ENCODE results near the gene STXBP1. TPM values are rescaled to one million over a fixed set of nuclear protein-coding genes. Genes with fewer than 3 reads are reported as not detected.

Gene STXBP1
- total and polyA plus RNA-seq, 2 of the 13 experiments (the other 11 are each of a cell fraction or from before 2014, with no cell fraction given): 2.9 TPM

DNA sequence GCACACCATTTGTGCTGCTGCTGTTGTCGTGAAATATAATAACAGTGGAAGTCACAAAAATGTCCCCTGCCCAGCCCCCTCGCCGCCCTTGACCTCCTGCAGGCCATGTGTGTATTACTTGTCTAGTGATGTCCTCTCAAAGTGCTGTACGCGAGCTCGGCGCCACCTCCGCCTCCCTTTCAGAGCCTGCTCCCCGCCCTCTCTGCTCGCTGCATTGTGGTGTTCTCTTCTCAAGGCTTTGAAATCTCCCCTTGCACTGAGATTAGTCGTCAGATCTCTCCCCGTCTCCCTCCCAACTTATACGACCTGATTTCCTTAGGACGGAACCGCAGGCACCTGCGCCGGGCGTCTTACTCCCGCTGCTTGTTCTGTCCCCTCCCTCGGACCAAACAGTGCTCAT is 80.0 kb downstream of the STXBP1 start:
- H3K4me3 ChIP-seq (replicated peaks in 1 of 3; ENCODE audit: insufficient read depth in 1 of 3, low read depth in 2 of 3, low read length in 3 of 3): no peak overlapping the region
- DNase-seq (ENCODE audit: low spot score): no peak
- H3K9me3 ChIP-seq (ENCODE audit: low read length): no peaks in the 10 kb centered on the region
- no peaks in the 10 kb centered on the region for H3K79me2 ChIP-seq (ENCODE audit: insufficient read depth, low read length)
- peaks cover 4% of the 10 kb centered on the region for H3K4me1 ChIP-seq (ENCODE audit: insufficient read depth, low read length)
- no TSS peak for BruUV-seq (replicated peaks)
- no peak overlapping the region for H3K4me2 ChIP-seq (ENCODE audit: low read depth, low read length)
- no peak overlapping the region for H3K27ac ChIP-seq (ENCODE audit: extremely low read length, insufficient read depth, low read length)
- FAIRE-seq: no peak
- no peak for ATAC-seq
- no peaks in the 10 kb centered on the region for H4K20me1 ChIP-seq (ENCODE audit: insufficient read depth, low read length)
- ChIA-PET CTCF (ENCODE audit: low intra/inter-chr PET ratio, low total read pairs) (no interaction called here), POLR2A (no interaction called here)
- no peaks in the 10 kb centered on the region for H3K36me3 ChIP-seq (replicated peaks in 1 of 2; ENCODE audit: control insufficient read depth in 1 of 2, insufficient read depth in 2 of 2, low read length in 2 of 2)
- in situ Hi-C loops (cut with HindIII; ENCODE audit: extremely low pct_ligation_motif_present, low pct_unique_long_range_greater_than_20kb) (no loop called here), intact Hi-C loops (cut with micrococcal nuclease; ENCODE audit: unreplicated experiment) (no loop called here)
- H3K27me3 ChIP-seq (ENCODE audit: control insufficient read depth in 1 of 2, insufficient read depth in 2 of 2, low read length in 2 of 2): no peaks in the 10 kb centered on the region
- H2AFZ ChIP-seq (ENCODE audit: low read length): no peak overlapping the region
- 70% methylated on average over 20 of the region's 20 CpGs for WGBS (ENCODE audit: low lambda C conversion rate)
- TF ChIP-seq YEATS2 (CRISPR knock-in tag; IDR thresholded peaks at IDR 0.05; ENCODE audit: borderline replicate concordance) (no peak), ZNF124 (CRISPR knock-in tag; IDR thresholded peaks at IDR 0.05) (no peak), TP53 (CRISPR knock-in tag; conservative IDR thresholded peaks at IDR 0.05) (no peak), ZSCAN25 (CRISPR knock-in tag; IDR thresholded peaks at IDR 0.05) (no peak), CENPT (CRISPR knock-in tag; IDR thresholded peaks at IDR 0.05; ENCODE audit: low read depth) (no peak), ZNF136 (CRISPR knock-in tag; IDR thresholded peaks at IDR 0.05; ENCODE audit: low read depth) (no peak), FOXA3 (CRISPR knock-in tag; IDR thresholded peaks at IDR 0.05) (no peak), XBP1 (CRISPR knock-in tag; IDR thresholded peaks at IDR 0.05) (no peak), ZNF883 (CRISPR knock-in tag; IDR thresholded peaks at IDR 0.05; ENCODE audit: not compliant biosample characterization) (no peak), ZNF251 (CRISPR knock-in tag; IDR thresholded peaks at IDR 0.05) (no peak), HNF4G (IDR thresholded peaks at IDR 0.05; ENCODE audit: borderline replicate concordance, low read depth, low read length) (no peak), HNF4G (CRISPR knock-in tag; IDR thresholded peaks at IDR 0.05; ENCODE audit: borderline replicate concordance, low read depth) (no peak), CAMTA2 (CRISPR knock-in tag; IDR thresholded peaks at IDR 0.05; ENCODE audit: borderline replicate concordance) (no peak)
- TF ChIP-seq, protein P1, sequence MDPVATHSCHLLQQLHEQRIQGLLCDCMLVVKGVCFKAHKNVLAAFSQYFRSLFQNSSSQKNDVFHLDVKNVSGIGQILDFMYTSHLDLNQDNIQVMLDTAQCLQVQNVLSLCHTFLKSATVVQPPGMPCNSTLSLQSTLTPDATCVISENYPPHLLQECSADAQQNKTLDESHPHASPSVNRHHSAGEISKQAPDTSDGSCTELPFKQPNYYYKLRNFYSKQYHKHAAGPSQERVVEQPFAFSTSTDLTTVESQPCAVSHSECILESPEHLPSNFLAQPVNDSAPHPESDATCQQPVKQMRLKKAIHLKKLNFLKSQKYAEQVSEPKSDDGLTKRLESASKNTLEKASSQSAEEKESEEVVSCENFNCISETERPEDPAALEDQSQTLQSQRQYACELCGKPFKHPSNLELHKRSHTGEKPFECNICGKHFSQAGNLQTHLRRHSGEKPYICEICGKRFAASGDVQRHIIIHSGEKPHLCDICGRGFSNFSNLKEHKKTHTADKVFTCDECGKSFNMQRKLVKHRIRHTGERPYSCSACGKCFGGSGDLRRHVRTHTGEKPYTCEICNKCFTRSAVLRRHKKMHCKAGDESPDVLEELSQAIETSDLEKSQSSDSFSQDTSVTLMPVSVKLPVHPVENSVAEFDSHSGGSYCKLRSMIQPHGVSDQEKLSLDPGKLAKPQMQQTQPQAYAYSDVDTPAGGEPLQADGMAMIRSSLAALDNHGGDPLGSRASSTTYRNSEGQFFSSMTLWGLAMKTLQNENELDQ (CRISPR knock-in tag; IDR thresholded peaks at IDR 0.05; ENCODE audit: borderline replicate concordance): no peak
- TF ChIP-seq, protein P2, sequence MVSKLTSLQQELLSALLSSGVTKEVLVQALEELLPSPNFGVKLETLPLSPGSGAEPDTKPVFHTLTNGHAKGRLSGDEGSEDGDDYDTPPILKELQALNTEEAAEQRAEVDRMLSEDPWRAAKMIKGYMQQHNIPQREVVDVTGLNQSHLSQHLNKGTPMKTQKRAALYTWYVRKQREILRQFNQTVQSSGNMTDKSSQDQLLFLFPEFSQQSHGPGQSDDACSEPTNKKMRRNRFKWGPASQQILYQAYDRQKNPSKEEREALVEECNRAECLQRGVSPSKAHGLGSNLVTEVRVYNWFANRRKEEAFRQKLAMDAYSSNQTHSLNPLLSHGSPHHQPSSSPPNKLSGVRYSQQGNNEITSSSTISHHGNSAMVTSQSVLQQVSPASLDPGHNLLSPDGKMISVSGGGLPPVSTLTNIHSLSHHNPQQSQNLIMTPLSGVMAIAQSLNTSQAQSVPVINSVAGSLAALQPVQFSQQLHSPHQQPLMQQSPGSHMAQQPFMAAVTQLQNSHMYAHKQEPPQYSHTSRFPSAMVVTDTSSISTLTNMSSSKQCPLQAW (CRISPR knock-in tag; IDR thresholded peaks at IDR 0.05): no peak
- TF ChIP-seq, protein P3, sequence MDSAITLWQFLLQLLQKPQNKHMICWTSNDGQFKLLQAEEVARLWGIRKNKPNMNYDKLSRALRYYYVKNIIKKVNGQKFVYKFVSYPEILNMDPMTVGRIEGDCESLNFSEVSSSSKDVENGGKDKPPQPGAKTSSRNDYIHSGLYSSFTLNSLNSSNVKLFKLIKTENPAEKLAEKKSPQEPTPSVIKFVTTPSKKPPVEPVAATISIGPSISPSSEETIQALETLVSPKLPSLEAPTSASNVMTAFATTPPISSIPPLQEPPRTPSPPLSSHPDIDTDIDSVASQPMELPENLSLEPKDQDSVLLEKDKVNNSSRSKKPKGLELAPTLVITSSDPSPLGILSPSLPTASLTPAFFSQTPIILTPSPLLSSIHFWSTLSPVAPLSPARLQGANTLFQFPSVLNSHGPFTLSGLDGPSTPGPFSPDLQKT (CRISPR knock-in tag; IDR thresholded peaks at IDR 0.05; ENCODE audit: borderline replicate concordance): no peak
- TF ChIP-seq, protein P4, sequence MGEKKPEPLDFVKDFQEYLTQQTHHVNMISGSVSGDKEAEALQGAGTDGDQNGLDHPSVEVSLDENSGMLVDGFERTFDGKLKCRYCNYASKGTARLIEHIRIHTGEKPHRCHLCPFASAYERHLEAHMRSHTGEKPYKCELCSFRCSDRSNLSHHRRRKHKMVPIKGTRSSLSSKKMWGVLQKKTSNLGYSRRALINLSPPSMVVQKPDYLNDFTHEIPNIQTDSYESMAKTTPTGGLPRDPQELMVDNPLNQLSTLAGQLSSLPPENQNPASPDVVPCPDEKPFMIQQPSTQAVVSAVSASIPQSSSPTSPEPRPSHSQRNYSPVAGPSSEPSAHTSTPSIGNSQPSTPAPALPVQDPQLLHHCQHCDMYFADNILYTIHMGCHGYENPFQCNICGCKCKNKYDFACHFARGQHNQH (CRISPR knock-in tag; IDR thresholded peaks at IDR 0.05): no peak
- no peak overlapping the region for H3K9ac ChIP-seq (ENCODE audit: insufficient read depth, low read depth, low read length)

Data from HepG2 (cell line).